Osteoblast (primary cell): ENCODE measurements around the gene CDK18. TPM values are rescaled to one million over a fixed set of nuclear protein-coding genes. Genes with fewer than 3 reads are reported as not detected.
A peak's percentile ranks its signal among the peaks of the same experiment; 100 is the strongest.

Experiments
- DNase-seq: peaks from one replicate; pipeline ENCODE4 v3.0.0; 2011; ENCODE audit warnings: low spot score, mixed read lengths; ENCODE audit not compliant: insufficient read length; ENCODE audit errors: missing footprints
- H2AFZ ChIP-seq: 2 replicates; pipeline ENCODE4 v1.6.0; 2011; ENCODE audit warnings: mild to moderate bottlenecking, low read length
- H3K27ac ChIP-seq: 2 replicates; pipeline ENCODE4 v1.5.1; 2011; ENCODE audit warnings: mild to moderate bottlenecking, low read depth, low read length, moderate library complexity
- H3K27me3 ChIP-seq: 2 replicates; pipeline ENCODE4 v1.6.0; 2012; ENCODE audit warnings: mild to moderate bottlenecking, control low read depth, inconsistent platforms, low read length, moderate library complexity; ENCODE audit not compliant: insufficient read depth
- H3K36me3 ChIP-seq: 2 replicates; pipeline ENCODE4 v1.5.1; 2011; ENCODE audit warnings: mild to moderate bottlenecking, low read length, control low read depth, moderate library complexity; ENCODE audit not compliant: insufficient read depth
- H3K4me1 ChIP-seq: 2 replicates; pipeline ENCODE4 v1.5.1; 2011; ENCODE audit warnings: mild to moderate bottlenecking, low read length, control low read depth, moderate library complexity; ENCODE audit not compliant: insufficient read depth
- H3K4me2 ChIP-seq: 2 replicates; pipeline ENCODE4 v1.6.0; 2011; ENCODE audit warnings: mild to moderate bottlenecking, low read length; ENCODE audit not compliant: insufficient read depth
- H3K4me3 ChIP-seq: fragments of 200-600 bp; sonication (generic); 3 replicates; pipeline ENCODE4 v1.5.1; 2012; ENCODE audit warnings: mild to moderate bottlenecking, low read length, inconsistent platforms; ENCODE audit not compliant: insufficient read depth
- H3K79me2 ChIP-seq: 2 replicates; pipeline ENCODE4 v1.6.0; 2012; ENCODE audit warnings: mild to moderate bottlenecking, low read length, control low read depth, inconsistent platforms; ENCODE audit not compliant: insufficient read depth
- H3K9me3 ChIP-seq: 2 replicates; pipeline ENCODE4 v1.5.1; 2011; ENCODE audit warnings: low read depth, low read length, control low read depth
- H4K20me1 ChIP-seq: 2 replicates; pipeline ENCODE4 v1.6.0; 2012; ENCODE audit warnings: mild to moderate bottlenecking, low read length, control low read depth; ENCODE audit not compliant: insufficient read depth
- CTCF ChIP-seq: IDR thresholded peaks from 2 replicates; pipeline ENCODE4 v1.5.1; 2011; ENCODE audit warnings: mild to moderate bottlenecking, low read depth, low read length, moderate library complexity; ENCODE audit errors: extremely low read depth
- total RNA-seq: library from RNA; depleted of rRNA; stranded (reverse); fragments of >200 nt; gene quantifications from 2 replicates; pipeline ENCODE4 v1.2.3, GENCODE V29; 2012

The CDK18 gene
- total RNA-seq, 1 donor, result 0.72 TPM

GRCh38 chr1:205484985-205485967 lies 19.2 kb upstream of the CDK18 start:
- Histone ChIP-seq H3K9me3 (no peaks in the 10 kb centered on the region), H3K27ac (no peak overlapping the region), H3K36me3 (no peaks in the 10 kb centered on the region), H3K4me2 (no peak overlapping the region), H3K4me1 (no peaks in the 10 kb centered on the region), H4K20me1 (no peaks in the 10 kb centered on the region), H3K79me2 (no peaks in the 10 kb centered on the region), H3K27me3 (peaks cover 46% of the 10 kb centered on the region), H2AFZ (no peak overlapping the region), H3K4me3 (no peak overlapping the region)
- peak; percentile 90 for TF ChIP-seq CTCF
- DNase-seq, result peak; percentile 96

GRCh38 chr1:205486258-205486657 lies 18.2 kb upstream of the CDK18 start:
- Histone ChIP-seq H3K27ac (no peak overlapping the region), H4K20me1 (no peaks in the 10 kb centered on the region), H3K27me3 (peaks cover 46% of the 10 kb centered on the region), H3K36me3 (no peaks in the 10 kb centered on the region), H3K4me1 (no peaks in the 10 kb centered on the region), H3K79me2 (no peaks in the 10 kb centered on the region), H3K4me3 (no peak overlapping the region), H3K4me2 (no peak overlapping the region), H2AFZ (no peak overlapping the region), H3K9me3 (no peaks in the 10 kb centered on the region)
- TF ChIP-seq CTCF, result no peak
- DNase-seq, result no peak

- Histone ChIP-seq H4K20me1 (peaks cover 10% of the 10 kb centered on the region), H3K27me3 (peaks cover 33% of the 10 kb centered on the region), H3K9me3 (no peaks in the 10 kb centered on the region), H3K79me2 (no peaks in the 10 kb centered on the region), H3K36me3 (no peaks in the 10 kb centered on the region), H3K4me3 (no peak overlapping the region), H3K4me1 (peaks cover 9% of the 10 kb centered on the region), H2AFZ (no peak overlapping the region), H3K27ac (no peak overlapping the region), H3K4me2 (no peak overlapping the region)
- TF ChIP-seq CTCF, result peak; percentile 84
- peak; percentile 96 for DNase-seq
Observed at GRCh38 chr1:205488074-205488723, 16.3 kb upstream of the CDK18 start.

- Histone ChIP-seq H3K27ac (no peak overlapping the region), H3K4me3 (no peak overlapping the region), H3K4me1 (peaks cover 12% of the 10 kb centered on the region), H3K9me3 (no peaks in the 10 kb centered on the region), H3K4me2 (no peak overlapping the region), H4K20me1 (peaks cover 10% of the 10 kb centered on the region), H3K36me3 (no peaks in the 10 kb centered on the region), H2AFZ (no peak overlapping the region), H3K27me3 (peaks cover 30% of the 10 kb centered on the region), H3K79me2 (no peaks in the 10 kb centered on the region)
- DNase-seq, result no peak
- TF ChIP-seq CTCF, result no peak
Observed at GRCh38 chr1:205491794-205492193, 12.7 kb upstream of the CDK18 start.
